ENCODE data around the gene SFXN5. TPM values are rescaled to one million over a fixed set of nuclear protein-coding genes. Genes with fewer than 3 reads are reported as not detected.
"Not testable (repeated sequence)": the region's sequence is repeated elsewhere in the genome, so short reads cannot be mapped to it uniquely, and the experiment has no call there.

SFXN5 gene
- total RNA-seq, 1 donor from 2014 or later: 19.5 TPM

GRCh38 chr2:73065070-73065469, 6.4 kb downstream of the SFXN5 start:
- intact Hi-C loops (cut with DNase I); ATAC-seq; DNase-seq (ENCODE audit: low spot score): not testable (repeated sequence)

- intact Hi-C loops (cut with DNase I): no loop called here
- no peak for ATAC-seq
- peak; percentile 32 for DNase-seq (ENCODE audit: low spot score)
These were observed 7.3 kb downstream of the SFXN5 start for GRCh38 chr2:73063909-73064875.

GRCh38 chr2:73063472-73063871, 8.0 kb downstream of the SFXN5 start:
- ATAC-seq (no peak), DNase-seq (ENCODE audit: low spot score) (no peak)
- intact Hi-C loops (cut with DNase I): no loop called here

- intact Hi-C loops (cut with DNase I): no loop called here
- DNase-seq (ENCODE audit: low spot score) (peak; percentile 28), ATAC-seq (no peak)
These were observed 12.4 kb downstream of the SFXN5 start for GRCh38 chr2:73059106-73059505.

GRCh38 chr2:73054980-73055379, 16.5 kb downstream of the SFXN5 start:
- ATAC-seq: no peak
- no peak for DNase-seq (ENCODE audit: low spot score)
- intact Hi-C loops (cut with DNase I): no loop called here

- intact Hi-C loops (cut with DNase I): no loop called here
- peak; percentile 61 for ATAC-seq
- no peak for DNase-seq (ENCODE audit: low spot score)
These were observed 18.0 kb downstream of the SFXN5 start for GRCh38 chr2:73053316-73054114.

GRCh38 chr2:73050121-73050545, 21.4 kb downstream of the SFXN5 start:
- intact Hi-C loops (cut with DNase I): no loop called here
- no peak for DNase-seq (ENCODE audit: low spot score)
- ATAC-seq: no peak

- no peak for ATAC-seq
- no peak for DNase-seq (ENCODE audit: low spot score)
- intact Hi-C loops (cut with DNase I): no loop called here
These were observed 27.3 kb downstream of the SFXN5 start for GRCh38 chr2:73043929-73044832.

- intact Hi-C loops (cut with DNase I): no loop called here
- no peak for DNase-seq (ENCODE audit: low spot score)
- no peak for ATAC-seq
These were observed 28.2 kb downstream of the SFXN5 start for GRCh38 chr2:73043276-73043675.

- no peak for ATAC-seq
- intact Hi-C loops (cut with DNase I): no loop called here
- DNase-seq (ENCODE audit: low spot score): no peak
These were observed 33.4 kb downstream of the SFXN5 start for GRCh38 chr2:73037947-73038585.

GRCh38 chr2:73036766-73037165, 34.7 kb downstream of the SFXN5 start:
- no peak for DNase-seq (ENCODE audit: low spot score)
- intact Hi-C loops (cut with DNase I): no loop called here
- no peak for ATAC-seq

GRCh38 chr2:73035899-73036711, 35.4 kb downstream of the SFXN5 start:
- ATAC-seq: no peak
- intact Hi-C loops (cut with DNase I): no loop called here

GRCh38 chr2:73034661-73035375, 36.7 kb downstream of the SFXN5 start:
- intact Hi-C loops (cut with DNase I): no loop called here
- ATAC-seq: no peak
- DNase-seq (ENCODE audit: low spot score): no peak

More at GRCh38 chr2:73035899-73036711, 35.4 kb downstream of the SFXN5 start:
- DNase-seq (ENCODE audit: low spot score): no peak

GRCh38 chr2:73033766-73034381, 37.6 kb downstream of the SFXN5 start:
- intact Hi-C loops (cut with DNase I): no loop called here
- ATAC-seq (no peak), DNase-seq (ENCODE audit: low spot score) (no peak)

GRCh38 chr2:73033142-73033765, 38.3 kb downstream of the SFXN5 start:
- ATAC-seq: no peak
- no peak for DNase-seq (ENCODE audit: low spot score)
- intact Hi-C loops (cut with DNase I): no loop called here

GRCh38 chr2:73032702-73033097, 38.8 kb downstream of the SFXN5 start:
- DNase-seq (ENCODE audit: low spot score) (no peak), ATAC-seq (no peak)
- intact Hi-C loops (cut with DNase I): no loop called here
